ENCODE data around the gene TMEM47. TPM values are rescaled to one million over a fixed set of nuclear protein-coding genes. Genes with fewer than 3 reads are reported as not detected.

TMEM47 gene
- polyA plus RNA-seq, 1 donor from 2014 or later = 29.1 TPM

- H3F3A ChIP-seq (ENCODE audit: insufficient read depth, low read length, poor library complexity, severe bottlenecking) = no peaks in the 10 kb centered on the region
- no peak overlapping the region for H3K9ac ChIP-seq (ENCODE audit: low read length)
- no peaks in the 10 kb centered on the region for H3K9me3 ChIP-seq (ENCODE audit: low read length)
- H3K27me3 ChIP-seq (ENCODE audit: insufficient read depth, low read depth, low read length) = no peaks in the 10 kb centered on the region
- no peak overlapping the region for H2AFZ ChIP-seq (ENCODE audit: low read depth, low read length)
- H3K79me2 ChIP-seq (replicated peaks; ENCODE audit: insufficient read depth, low read length) = no peaks in the 10 kb centered on the region
- TF ChIP-seq SMC3 (conservative IDR thresholded peaks at IDR 0.05; ENCODE audit: poor library complexity) (no peak), EZH2 (IDR thresholded peaks at IDR 0.05; ENCODE audit: borderline replicate concordance, insufficient read depth, low read length, poor library complexity, severe bottlenecking) (no peak), EP300 (conservative IDR thresholded peaks at IDR 0.05; ENCODE audit: poor library complexity, severe bottlenecking) (no peak), RAD21 (conservative IDR thresholded peaks at IDR 0.05) (no peak), TAF1 (IDR thresholded peaks at IDR 0.05; ENCODE audit: low read depth) (no peak), MXI1 (conservative IDR thresholded peaks at IDR 0.05; ENCODE audit: poor library complexity, severe bottlenecking) (no peak), POLR2AphosphoS5 (IDR thresholded peaks at IDR 0.05) (no peak), REST (IDR thresholded peaks at IDR 0.05; ENCODE audit: borderline replicate concordance) (no peak), CTCF (IDR thresholded peaks at IDR 0.05; ENCODE audit: poor library complexity, severe bottlenecking) (no peak)
- no peak overlapping the region for H3K4me3 ChIP-seq (ENCODE audit: low read length)
- no peaks in the 10 kb centered on the region for H4K20me1 ChIP-seq (ENCODE audit: insufficient read depth)
- H3K36me3 ChIP-seq (ENCODE audit: insufficient read depth, low read length) = no peaks in the 10 kb centered on the region
- no peak overlapping the region for H3K4me2 ChIP-seq (ENCODE audit: low read length)
- no peaks in the 10 kb centered on the region for H3K9me2 ChIP-seq (ENCODE audit: insufficient read depth, low read length)
- H3K27ac ChIP-seq (ENCODE audit: low read length) = no peak overlapping the region
Measured at GRCh38 chrX:34632384-34632783, 24.7 kb downstream of the TMEM47 start.

GRCh38 chrX:34631479-34632220, 25.4 kb downstream of the TMEM47 start:
- H3K36me3 ChIP-seq (ENCODE audit: insufficient read depth, low read length) = no peaks in the 10 kb centered on the region
- no peaks in the 10 kb centered on the region for H3K9me3 ChIP-seq (ENCODE audit: low read length)
- H3K4me3 ChIP-seq (ENCODE audit: low read length) = no peak overlapping the region
- H3K79me2 ChIP-seq (replicated peaks; ENCODE audit: insufficient read depth, low read length) = no peaks in the 10 kb centered on the region
- H3F3A ChIP-seq (ENCODE audit: insufficient read depth, low read length, poor library complexity, severe bottlenecking) = no peaks in the 10 kb centered on the region
- H3K4me2 ChIP-seq (ENCODE audit: low read length) = no peak overlapping the region
- no peaks in the 10 kb centered on the region for H4K20me1 ChIP-seq (ENCODE audit: insufficient read depth)
- H3K27me3 ChIP-seq (ENCODE audit: insufficient read depth, low read depth, low read length) = no peaks in the 10 kb centered on the region
- H2AFZ ChIP-seq (ENCODE audit: low read depth, low read length) = no peak overlapping the region
- H3K27ac ChIP-seq (ENCODE audit: low read length) = no peak overlapping the region
- no peaks in the 10 kb centered on the region for H3K9me2 ChIP-seq (ENCODE audit: insufficient read depth, low read length)
- H3K9ac ChIP-seq (ENCODE audit: low read length) = no peak overlapping the region
- no peak for TF ChIP-seq MXI1 (conservative IDR thresholded peaks at IDR 0.05; ENCODE audit: poor library complexity, severe bottlenecking)
- no peak for TF ChIP-seq TAF1 (IDR thresholded peaks at IDR 0.05; ENCODE audit: low read depth)
- no peak for TF ChIP-seq CTCF (IDR thresholded peaks at IDR 0.05; ENCODE audit: poor library complexity, severe bottlenecking)
